HCT116 (cell line): ENCODE measurements around the gene ITIH5. TPM values are rescaled to one million over a fixed set of nuclear protein-coding genes. Genes with fewer than 3 reads are reported as not detected.
A peak's percentile ranks its signal among the peaks of the same experiment; 100 is the strongest.

Source experiments
- ATAC-seq: fragments of 200-7000 bp; cut with Tn5 transposase; 2 replicates; pipeline ENCODE4 v1.9.1; 2020; ENCODE audit warnings: mild to moderate bottlenecking, moderate library complexity
- BruUV-seq: library from RNA; stranded (reverse); fragments of 400-500 nt; replicated peaks from 2 replicates; lab custom pipeline; 2021; lab: Mats Ljungman, UMichigan
- CTCF ChIA-PET: fragments of 300-600 bp; sonication (Branson Sonifier 250); formaldehyde crosslinking; loops from one replicate; lab custom pipeline; 2021; ENCODE audit warnings: antibody characterized with exemption; lab: Charles Lee
- POLR2A ChIA-PET: fragments of 300-600, 350-600 bp; sonication (Branson Sonifier 250); formaldehyde crosslinking; loops from one replicate; lab custom pipeline; 2021; ENCODE audit warnings: antibody characterized with exemption; lab: Charles Lee
- RAD21 ChIA-PET, 2 experiments: fragments of 300-600 bp; sonication (Branson Sonifier 250); formaldehyde crosslinking; loops; one replicate each; lab custom pipeline; 2023; ENCODE audit warnings: low total read pairs in 2 of 2; ENCODE audit not compliant: uncharacterized antibody in 2 of 2, unreplicated experiment in 2 of 2, low non-redundant PET in 1 of 2; lab: Charles Lee
- DNase-seq: peaks from one replicate; pipeline ENCODE4 v3.0.0-alpha.2; 2010; ENCODE audit warnings: low read depth, low spot score
- H2AFZ ChIP-seq: fragments of 200-600 bp; shearing (Covaris generic), sonication (generic); 2 replicates; pipeline ENCODE4 v1.6.1; 2017; ENCODE audit warnings: low read depth, mixed run types, mixed read lengths, antibody characterized with exemption, low read length; ENCODE audit not compliant: poor library complexity, severe bottlenecking
- H3K27ac ChIP-seq: 2 replicates; pipeline ENCODE4 v1.5.1; 2012; ENCODE audit warnings: low read depth, low read length
- H3K27me3 ChIP-seq: fragments of 200-600 bp; sonication (generic); 2 replicates; pipeline ENCODE4 v1.6.1; 2016; ENCODE audit warnings: mixed run types, low read length, mixed read lengths; ENCODE audit not compliant: insufficient read depth
- H3K36me3 ChIP-seq, 2 experiments: fragments of 200-500 bp in 1 of 2; fragments of 200-600 bp in 1 of 2; sonication (Bioruptor generic) in 1 of 2; sonication (generic) in 1 of 2; 2 replicates each; pipeline versions ENCODE4 v1.5.1 to v1.6.1; 2014 to 2016; ENCODE audit warnings: low read length in 2 of 2, inconsistent platforms in 1 of 2, mixed read lengths in 1 of 2, mixed run types in 1 of 2; ENCODE audit not compliant: insufficient read depth in 2 of 2, control insufficient read depth in 1 of 2
- H3K4me1 ChIP-seq, 2 experiments: fragments of 200-600 bp in 1 of 2; sonication (generic) in 1 of 2; 2 replicates each; pipeline versions ENCODE4 v1.5.1 to v1.6.1; 2012 to 2017; ENCODE audit warnings: low read length in 2 of 2, inconsistent platforms in 1 of 2, mild to moderate bottlenecking in 1 of 2, mixed read lengths in 1 of 2, mixed run types in 1 of 2, moderate library complexity in 1 of 2; ENCODE audit not compliant: insufficient read depth in 2 of 2, control insufficient read depth in 1 of 2
- H3K4me2 ChIP-seq: fragments of 200-600 bp; sonication (generic); 2 replicates; pipeline ENCODE4 v1.6.1; 2017; ENCODE audit warnings: mixed run types, low read length, mixed read lengths
- H3K4me3 ChIP-seq, 2 experiments: fragments of 200-600 bp in 1 of 2; sonication (generic) in 1 of 2; replicated peaks in 1 of 2; 2 replicates each; pipeline ENCODE4 v1.5.1; 2011 to 2016; ENCODE audit warnings: low read length in 2 of 2, control low read depth in 1 of 2, low read depth in 1 of 2, mild to moderate bottlenecking in 1 of 2, mixed read lengths in 1 of 2, mixed run types in 1 of 2
- H3K79me2 ChIP-seq: fragments of 200-600 bp; sonication (generic); 2 replicates; pipeline ENCODE4 v1.6.1; 2017; ENCODE audit warnings: mild to moderate bottlenecking, mixed run types, low read length, moderate library complexity, mixed read lengths; ENCODE audit not compliant: insufficient read depth
- H3K9ac ChIP-seq: fragments of 200-600 bp; sonication (generic); 2 replicates; pipeline ENCODE4 v1.6.1; 2016; ENCODE audit warnings: low read length, mixed read lengths
- H3K9me2 ChIP-seq: fragments of 200-600 bp; sonication (generic), shearing (Covaris generic); 2 replicates; pipeline ENCODE4 v1.6.1; 2017; ENCODE audit warnings: mixed run types, mild to moderate bottlenecking, moderate library complexity; ENCODE audit not compliant: insufficient read depth
- H3K9me3 ChIP-seq, 2 experiments: fragments of 200-500 bp in 1 of 2; fragments of 200-600 bp in 1 of 2; sonication (Bioruptor generic) in 1 of 2; sonication (generic) in 1 of 2; 2 replicates each; pipeline ENCODE4 v1.6.1; 2014 to 2017; ENCODE audit warnings: low read length in 2 of 2, mixed read lengths in 2 of 2, inconsistent platforms in 1 of 2, low read depth in 1 of 2, mild to moderate bottlenecking in 1 of 2, mixed run types in 1 of 2, moderate library complexity in 1 of 2; ENCODE audit not compliant: control insufficient read depth in 1 of 2, insufficient read depth in 1 of 2
- H4K20me1 ChIP-seq: fragments of 200-600 bp; sonication (generic), shearing (Covaris generic); 2 replicates; pipeline ENCODE4 v1.6.1; 2017; ENCODE audit warnings: mixed run types, mild to moderate bottlenecking, moderate library complexity; ENCODE audit not compliant: insufficient read depth
- CBX3 ChIP-seq: IDR thresholded peaks from 2 replicates; pipeline ENCODE4 v1.6.1; 2012; ENCODE audit warnings: low read depth
- CEBPB ChIP-seq: IDR thresholded peaks from 2 replicates; pipeline ENCODE4 v1.6.1; 2012; ENCODE audit warnings: low read depth
- CTCF ChIP-seq, 3 experiments: fragments of 200-600 bp in 1 of 3; sonication (generic) in 1 of 3; IDR thresholded peaks in 2 of 3; conservative IDR thresholded peaks in 1 of 3; 2 replicates each; pipeline ENCODE4 v1.5.1; 2012 to 2017; ENCODE audit warnings: low read depth in 2 of 3, low read length in 2 of 3, antibody characterized with exemption in 1 of 3, borderline replicate concordance in 1 of 3, control low read depth in 1 of 3, mild to moderate bottlenecking in 1 of 3, mixed read lengths in 1 of 3, mixed run types in 1 of 3, moderate library complexity in 1 of 3; ENCODE audit not compliant: insufficient read depth in 1 of 3
- MAX ChIP-seq: IDR thresholded peaks from 2 replicates; pipeline ENCODE4 v1.6.1; 2012
- RAD21 ChIP-seq: IDR thresholded peaks from 2 replicates; pipeline ENCODE4 v1.6.1; 2012; ENCODE audit warnings: low read depth, mild to moderate bottlenecking
- SRF ChIP-seq: IDR thresholded peaks from 2 replicates; pipeline ENCODE4 v1.6.1; 2012; ENCODE audit warnings: low read depth
- TCF7L2 ChIP-seq: IDR thresholded peaks from 2 replicates; pipeline ENCODE4 v1.7.0; 2011; ENCODE audit warnings: borderline replicate concordance, inconsistent platforms; ENCODE audit not compliant: insufficient read depth, insufficient read length; ENCODE audit errors: extremely low read depth
- intact Hi-C: fragments of 100-400 bp; cut with micrococcal nuclease; formaldehyde crosslinking; loops from 2 replicates; pipeline ENCODE4 v1.10.0; 2022
- total RNA-seq: library from RNA; stranded (reverse); gene quantifications from one replicate; pipeline ENCODE4 v1.2.1, GENCODE V29; 2021; ENCODE audit not compliant: unreplicated experiment

The ITIH5 gene
- total RNA-seq, 1 experiment from 2014 or later: not detected

- H4K20me1 ChIP-seq: no peaks in the 10 kb centered on the region
- peaks cover 0 to 8% of the 10 kb centered on the region in 2 experiments; a peak in 1 of 4 replicates for H3K4me1 ChIP-seq
- CTCF ChIA-PET: interaction anchor here (0.6 to 5.2 kb wide), 18 partner anchors 10 to 164 kb away, joined by 3 to 145 read pairs (median 4); no protein-coding TSS in a partner anchor
- no peaks in the 10 kb centered on the region for H3K9me2 ChIP-seq
- RAD21 ChIA-PET: interaction anchor here (1.5 to 2.7 kb wide), 3 partner anchors 158 to 162 kb away, joined by 6 to 22 read pairs (median 20); no protein-coding TSS in a partner anchor
- peak overlapping the region; percentile 74 for H2AFZ ChIP-seq
- intact Hi-C loops: loop anchor here (1.0 to 10.0 kb wide), 3 partner anchors 158 to 1617 kb away; no protein-coding TSS in a partner anchor
- ATAC-seq: peak; percentile 92
- H3K4me2 ChIP-seq: peak overlapping the region; percentile 34; the same call in 1 of the 2 replicates
- no peak overlapping the region for H3K4me3 ChIP-seq
- peaks cover 3% of the 10 kb centered on the region; the same call in 1 of the 2 replicates for H3K27me3 ChIP-seq
- BruUV-seq: no TSS peak
- no peaks in the 10 kb centered on the region for H3K9me3 ChIP-seq
- DNase-seq: peak; percentile 95
- no peak; the same call in 1 of the 2 replicates for TF ChIP-seq CEBPB
- TF ChIP-seq TCF7L2: peak; percentile 89
- peak; percentile 87 for TF ChIP-seq RAD21
- 0 out of 2 replicates have a peak, but pooled peaks have one; percentile 30 for TF ChIP-seq CBX3
- TF ChIP-seq CTCF (IDR thresholded peaks at IDR 0.05 in 2 of 3, conservative IDR thresholded peaks at IDR 0.05 in 1 of 3; ENCODE audit: borderline replicate concordance in 1 of 3, insufficient read depth in 1 of 3, low read depth in 2 of 3, low read length in 2 of 3): peak; percentile 90 to 98 (median 93)
- TF ChIP-seq MAX: peak; percentile 20; the same call in 1 of the 2 replicates
- TF ChIP-seq SRF: no peak
- no peak overlapping the region for H3K27ac ChIP-seq
- H3K36me3 ChIP-seq: no peaks in the 10 kb centered on the region
- no peak overlapping the region for H3K9ac ChIP-seq
- H3K79me2 ChIP-seq: no peaks in the 10 kb centered on the region
- POLR2A ChIA-PET: interaction anchor here (1.9 kb wide), 1 partner anchor 162 kb away, joined by 9 read pairs; no protein-coding TSS in a partner anchor
Measured at GRCh38 chr10:7687228-7687907, 20.6 kb upstream of the ITIH5 start.
